HepG2 (cell line): ENCODE data around the gene UBASH3A. TPM values are rescaled to one million over a fixed set of nuclear protein-coding genes. Genes with fewer than 3 reads are reported as not detected.

Experiments used
- ATAC-seq: fragments of 200-7000 bp; cut with Tn5 transposase; 3 replicates; pipeline ENCODE4 v1.9.1; 2020; ENCODE audit warnings: mild to moderate bottlenecking, moderate library complexity
- BruUV-seq: library from RNA; stranded (reverse); fragments of 400-500 nt; replicated peaks from 2 replicates; lab custom pipeline; 2021; lab: Mats Ljungman, UMichigan
- CTCF ChIA-PET: fragments of 300-600 bp; formaldehyde crosslinking; extraction: SDS; loops from one replicate; lab custom pipeline; 2021; ENCODE audit warnings: low total read pairs, inconsistent platforms, low intra/inter-chr PET ratio; lab: Yijun Ruan, JAX
- POLR2A ChIA-PET: fragments of 350-600 bp; sonication (Branson Sonifier 250); formaldehyde crosslinking; loops from one replicate; lab custom pipeline; 2020; ENCODE audit warnings: antibody characterized with exemption, inconsistent platforms; lab: Yijun Ruan, JAX
- DNase-seq: peaks from one replicate; pipeline ENCODE4 v3.0.0-alpha.2; 2015; ENCODE audit warnings: low spot score
- FAIRE-seq: peaks from 3 replicates; lab custom pipeline; 2011; peaks lifted over from hg19 to GRCh38; lab: Jason Lieb, UNC
- H2AFZ ChIP-seq: one replicate; pipeline ENCODE4 v1.6.1; 2011; ENCODE audit warnings: low read length, inconsistent platforms
- H3K27ac ChIP-seq: fragments of 300-600 bp; 3 replicates; pipeline ENCODE4 v1.8.0; 2011; ENCODE audit warnings: mixed run types, mild to moderate bottlenecking, mixed read lengths, low read length, inconsistent platforms; ENCODE audit not compliant: insufficient read depth; ENCODE audit errors: extremely low read length
- H3K27me3 ChIP-seq, 2 experiments: fragments of 200-600 bp in 1 of 2; 2 replicates in 1 of 2; 3 replicates in 1 of 2; pipeline versions ENCODE4 v1.6.0 to v1.8.0; 2011; ENCODE audit warnings: low read length in 2 of 2, mild to moderate bottlenecking in 2 of 2, moderate library complexity in 2 of 2, inconsistent platforms in 1 of 2; ENCODE audit not compliant: insufficient read depth in 2 of 2, control insufficient read depth in 1 of 2
- H3K36me3 ChIP-seq, 2 experiments: fragments of 200-600 bp in 1 of 2; replicated peaks in 1 of 2; 2 replicates in 1 of 2; 3 replicates in 1 of 2; pipeline versions ENCODE4 v1.5.1 to v1.8.0; 2011; ENCODE audit warnings: low read length in 2 of 2, inconsistent platforms in 1 of 2; ENCODE audit not compliant: insufficient read depth in 2 of 2, control insufficient read depth in 1 of 2
- H3K4me1 ChIP-seq: 2 replicates; pipeline ENCODE4 v1.5.1; 2012; ENCODE audit warnings: low read length, inconsistent platforms; ENCODE audit not compliant: insufficient read depth
- H3K4me2 ChIP-seq: 2 replicates; pipeline ENCODE4 v1.6.0; 2011; ENCODE audit warnings: low read depth, low read length, inconsistent platforms
- H3K4me3 ChIP-seq, 3 experiments: fragments of 200-600 bp in 1 of 3; sonication (generic), shearing (Covaris generic) in 1 of 3; replicated peaks in 1 of 3; 2 replicates each; pipeline ENCODE4 v1.5.1; 2011 to 2016; ENCODE audit warnings: low read length in 3 of 3, inconsistent platforms in 2 of 3, low read depth in 2 of 3, mild to moderate bottlenecking in 2 of 3, control low read depth in 1 of 3, mixed read lengths in 1 of 3; ENCODE audit not compliant: insufficient read depth in 1 of 3
- H3K79me2 ChIP-seq: one replicate; pipeline ENCODE4 v1.6.1; 2011; ENCODE audit warnings: low read length, inconsistent platforms; ENCODE audit not compliant: insufficient read depth
- H3K9ac ChIP-seq: 2 replicates; pipeline ENCODE4 v1.6.0; 2011; ENCODE audit warnings: mild to moderate bottlenecking, low read depth, low read length, inconsistent platforms; ENCODE audit not compliant: insufficient read depth
- H3K9me3 ChIP-seq: 2 replicates; pipeline ENCODE4 v1.5.1; 2012; ENCODE audit warnings: mild to moderate bottlenecking, low read length
- H4K20me1 ChIP-seq: 2 replicates; pipeline ENCODE4 v1.6.0; 2011; ENCODE audit warnings: inconsistent platforms, mild to moderate bottlenecking, low read length, moderate library complexity; ENCODE audit not compliant: insufficient read depth
- FOXA1 ChIP-seq, 2 experiments: fragments of 450-650 bp in 1 of 2; sonication (generic) in 1 of 2; formaldehyde crosslinking in 1 of 2; IDR thresholded peaks; 2 replicates each; pipeline versions ENCODE4 v1.4.0 to v1.6.1; 2016 to 2020; ENCODE audit warnings: missing genetic modification reagents in 1 of 2
- MBNL3 ChIP-seq: fragments of 250-450 bp; sonication (Bioruptor Pico); conservative IDR thresholded peaks from 2 replicates; pipeline ENCODE4 v1.8.0; 2022; ENCODE audit warnings: mild to moderate bottlenecking, inconsistent platforms
- PHF21A ChIP-seq: sonication (generic); formaldehyde crosslinking; IDR thresholded peaks from 2 replicates; pipeline ENCODE4 v1.5.0; 2020; ENCODE audit warnings: mild to moderate bottlenecking, missing genetic modification reagents
- RAD21 ChIP-seq: fragments of 450-650 bp; formaldehyde crosslinking; IDR thresholded peaks from 2 replicates; pipeline ENCODE4 v1.5.0; 2020; ENCODE audit warnings: mild to moderate bottlenecking
- ZBTB7A ChIP-seq: sonication (generic); formaldehyde crosslinking; IDR thresholded peaks from 2 replicates; pipeline ENCODE4 v1.8.0; 2022; ENCODE audit warnings: mild to moderate bottlenecking, missing genetic modification reagents
- ZFP36L2 ChIP-seq: sonication (generic); formaldehyde crosslinking; IDR thresholded peaks from 2 replicates; pipeline ENCODE4 v1.4.0; 2020; ENCODE audit warnings: missing genetic modification reagents
- ZNF30 ChIP-seq: sonication (generic); formaldehyde crosslinking; IDR thresholded peaks from 2 replicates; pipeline ENCODE4 v1.5.0; 2020; ENCODE audit warnings: mild to moderate bottlenecking, missing genetic modification reagents
- ZNF567 ChIP-seq: sonication (generic); formaldehyde crosslinking; IDR thresholded peaks from 2 replicates; pipeline ENCODE4 v1.8.1; 2023; ENCODE audit warnings: mild to moderate bottlenecking, missing genetic modification reagents, borderline replicate concordance
- ZNF660 ChIP-seq: sonication (generic); formaldehyde crosslinking; IDR thresholded peaks from 2 replicates; pipeline ENCODE4 v1.5.1; 2020; ENCODE audit warnings: mild to moderate bottlenecking, low read depth, missing genetic modification reagents, borderline replicate concordance
- ZNF672 ChIP-seq: sonication (generic); formaldehyde crosslinking; IDR thresholded peaks from 2 replicates; pipeline ENCODE4 v1.8.1; 2022; ENCODE audit warnings: missing genetic modification reagents
- ZNF776 ChIP-seq: sonication (generic); formaldehyde crosslinking; IDR thresholded peaks from 2 replicates; pipeline ENCODE4 v1.4.0; 2020; ENCODE audit warnings: mild to moderate bottlenecking, missing genetic modification reagents
- ZNF839 ChIP-seq: sonication (generic); formaldehyde crosslinking; IDR thresholded peaks from 2 replicates; pipeline ENCODE4 v1.4.0; 2020; ENCODE audit warnings: missing genetic modification reagents, mild to moderate bottlenecking, borderline replicate concordance
- WGBS: methylation state at CpG from one replicate; pipeline ENCODE4 v1.1.6; 2017; ENCODE audit warnings: low lambda C conversion rate; 5-methylcytosine and 5-hydroxymethylcytosine counted together
- in situ Hi-C: cut with HindIII; loops from 2 replicates; pipeline ENCODE4 v1.10.0; 2017; ENCODE audit warnings: low pct_unique_long_range_greater_than_20kb; ENCODE audit not compliant: extremely low pct_ligation_motif_present
- intact Hi-C: fragments of 100-400 bp; cut with micrococcal nuclease; formaldehyde crosslinking; loops from one replicate; pipeline ENCODE4 v1.10.0; 2022; ENCODE audit not compliant: unreplicated experiment
- polyA plus RNA-seq, 8 experiments: library from polyadenylated mRNA; depleted of rRNA in 3 of 8; stranded (reverse) in 7 of 8; unstranded in 1 of 8; fragments of >200 nt; fragmentation: Illumina TruSeq in 4 of 8; extraction: Trizol in 4 of 8; gene quantifications; 2 replicates each; pipeline versions ENCODE4 v1.2.1 to v1.2.3, GENCODE V29; 2011 to 2016; ENCODE audit warnings: low read depth in 4 of 8, missing spikeins in 1 of 8, mixed read lengths in 1 of 8; ENCODE audit not compliant: insufficient read depth in 1 of 8
- total RNA-seq, 5 experiments: library from RNA; depleted of rRNA; stranded (reverse); fragments of >200 nt; fragmentation: Illumina TruSeq; extraction: Trizol; gene quantifications; 2 replicates each; pipeline ENCODE4 v1.2.3, GENCODE V29; 2016; ENCODE audit warnings: low read depth in 1 of 5
- TF ChIP-seq, protein P1 (sequence below): sonication (generic); formaldehyde crosslinking; IDR thresholded peaks from 2 replicates; pipeline ENCODE4 v1.8.0; 2022; ENCODE audit warnings: mild to moderate bottlenecking, missing genetic modification reagents; ENCODE audit not compliant: insufficient replicate concordance

Gene UBASH3A
- total and polyA plus RNA-seq, 2 of the 13 experiments (the other 11 are each of a cell fraction or from before 2014, with no cell fraction given), result not detected

GRCh38 chr21:42431196-42431595 lies 27.5 kb downstream of the UBASH3A start:
- Histone ChIP-seq H3K27me3 (no peaks in the 10 kb centered on the region), H2AFZ (no peak overlapping the region), H3K4me1 (peaks cover 5% of the 10 kb centered on the region), H3K9me3 (no peaks in the 10 kb centered on the region), H4K20me1 (no peaks in the 10 kb centered on the region), H3K9ac (no peak overlapping the region), H3K4me2 (no peak overlapping the region), H3K27ac (no peak overlapping the region), H3K4me3 (no peak overlapping the region), H3K79me2 (no peaks in the 10 kb centered on the region), H3K36me3 (no peaks in the 10 kb centered on the region)
- DNase-seq (no peak), FAIRE-seq (no peak), ATAC-seq (no peak)
- 13% methylated on average over 6 of the region's 7 CpGs for WGBS
- TF ChIP-seq PHF21A (CRISPR knock-in tag) (no peak), ZFP36L2 (CRISPR knock-in tag) (no peak), ZNF30 (CRISPR knock-in tag) (no peak), FOXA1 (IDR thresholded peaks at IDR 0.05) (no peak), FOXA1 (CRISPR knock-in tag; IDR thresholded peaks at IDR 0.05) (no peak), ZBTB7A (CRISPR knock-in tag) (no peak), ZNF567 (CRISPR knock-in tag) (no peak), ZNF839 (no peak), RAD21 (CRISPR knock-in tag) (no peak), ZNF660 (CRISPR knock-in tag) (no peak), ZNF776 (CRISPR knock-in tag) (no peak), ZNF672 (no peak), MBNL3 (no peak)
- TF ChIP-seq, protein P1, sequence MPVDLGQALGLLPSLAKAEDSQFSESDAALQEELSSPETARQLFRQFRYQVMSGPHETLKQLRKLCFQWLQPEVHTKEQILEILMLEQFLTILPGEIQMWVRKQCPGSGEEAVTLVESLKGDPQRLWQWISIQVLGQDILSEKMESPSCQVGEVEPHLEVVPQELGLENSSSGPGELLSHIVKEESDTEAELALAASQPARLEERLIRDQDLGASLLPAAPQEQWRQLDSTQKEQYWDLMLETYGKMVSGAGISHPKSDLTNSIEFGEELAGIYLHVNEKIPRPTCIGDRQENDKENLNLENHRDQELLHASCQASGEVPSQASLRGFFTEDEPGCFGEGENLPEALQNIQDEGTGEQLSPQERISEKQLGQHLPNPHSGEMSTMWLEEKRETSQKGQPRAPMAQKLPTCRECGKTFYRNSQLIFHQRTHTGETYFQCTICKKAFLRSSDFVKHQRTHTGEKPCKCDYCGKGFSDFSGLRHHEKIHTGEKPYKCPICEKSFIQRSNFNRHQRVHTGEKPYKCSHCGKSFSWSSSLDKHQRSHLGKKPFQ (CRISPR knock-in tag), result no peak
- ChIA-PET CTCF (no interaction called here), POLR2A (no interaction called here)
- in situ Hi-C loops (no loop called here), intact Hi-C loops (no loop called here)
- BruUV-seq, result no TSS peak
